Tibial artery (tissue), 4 donors: ENCODE data around the gene CHST8.

Experiments
- DNase-seq, 2 donors: peaks; one replicate each; pipeline ENCODE4 v3.0.0-alpha.2; 2019
- H3K27ac ChIP-seq, 2 donors: fragments of 200-600 bp; sonication (generic) in 1 of 2; 1 replicate in 1 of 2; 2 replicates in 1 of 2; pipeline ENCODE4 v1.5.1; 2018 to 2019; ENCODE audit warnings: mild to moderate bottlenecking in 1 of 2
- H3K27me3 ChIP-seq, 2 donors: fragments of 200-600 bp; sonication (generic) in 1 of 2; one replicate each; pipeline versions ENCODE4 v1.5.1 to v1.6.0; 2016 to 2019
- H3K36me3 ChIP-seq, 3 donors: fragments of 200-600 bp; sonication (generic) in 2 of 3; one replicate each; pipeline ENCODE4 v1.5.1; 2016 to 2019; ENCODE audit warnings: mild to moderate bottlenecking in 2 of 3
- H3K4me1 ChIP-seq, 4 donors: fragments of 200-600 bp; sonication (generic) in 2 of 4; 1 replicate in 3 of 4; 2 replicates in 1 of 4; pipeline ENCODE4 v1.5.1; 2016 to 2019
- H3K4me3 ChIP-seq, 2 donors: fragments of 200-600 bp; sonication (generic) in 1 of 2; 1 replicate in 1 of 2; 2 replicates in 1 of 2; pipeline ENCODE4 v1.5.1; 2018 to 2019; ENCODE audit warnings: mild to moderate bottlenecking in 2 of 2
- H3K9me3 ChIP-seq, 3 donors: fragments of 200-600 bp; sonication (generic) in 1 of 3; one replicate each; pipeline ENCODE4 v1.5.1; 2016 to 2019
- intact Hi-C: fragments of 100-400 bp; cut with DNase I; formaldehyde crosslinking; loops from one replicate; pipeline ENCODE4 v1.15.0; 2023; ENCODE audit warnings: low total_unique reads
- TF ChIP-seq, protein P1 (sequence below), 2 experiments: fragments of 200-600 bp in 1 of 2; fragments of 450-650 bp in 1 of 2; IDR thresholded peaks; one replicate each; pipeline ENCODE4 v1.5.1; 2017 to 2019; ENCODE audit warnings: antibody characterized with exemption in 2 of 2, mild to moderate bottlenecking in 1 of 2, moderate library complexity in 1 of 2

CHST8 gene

DNA sequence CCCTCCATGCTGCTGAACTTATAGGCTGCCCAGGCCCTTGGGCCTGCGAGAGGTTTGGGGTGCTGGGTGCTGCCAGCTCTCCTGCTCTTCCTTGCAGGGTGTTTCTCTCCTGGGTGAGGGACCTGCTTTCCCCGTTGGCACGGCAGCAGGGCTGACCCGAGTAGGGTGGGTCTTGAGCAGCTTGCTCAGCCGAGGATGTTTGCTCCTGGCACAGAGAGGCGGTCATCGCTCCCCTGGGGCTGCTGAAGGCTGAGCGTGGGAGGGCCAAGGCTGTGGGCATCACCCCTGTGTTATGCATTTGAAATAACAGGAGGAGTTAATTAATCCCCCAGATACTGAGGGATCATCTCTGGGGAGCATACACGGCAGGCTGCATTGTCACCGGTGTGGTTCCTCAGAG lies 180.2 kb downstream of the CHST8 start:
- Histone ChIP-seq H3K36me3 (peaks cover 5 to 62% (median 34%) of the 10 kb centered on the region in 3 donors), H3K4me3 (no peak overlapping the region), H3K27me3 (no peaks in the 10 kb centered on the region), H3K27ac (peak overlapping the region in 1 of 2 donors; percentile 45), H3K4me1 (peaks cover 0 to 53% (median 19%) of the 10 kb centered on the region in 4 donors), H3K9me3 (no peaks in the 10 kb centered on the region)
- intact Hi-C loops: no loop called here
- TF ChIP-seq, protein P1, sequence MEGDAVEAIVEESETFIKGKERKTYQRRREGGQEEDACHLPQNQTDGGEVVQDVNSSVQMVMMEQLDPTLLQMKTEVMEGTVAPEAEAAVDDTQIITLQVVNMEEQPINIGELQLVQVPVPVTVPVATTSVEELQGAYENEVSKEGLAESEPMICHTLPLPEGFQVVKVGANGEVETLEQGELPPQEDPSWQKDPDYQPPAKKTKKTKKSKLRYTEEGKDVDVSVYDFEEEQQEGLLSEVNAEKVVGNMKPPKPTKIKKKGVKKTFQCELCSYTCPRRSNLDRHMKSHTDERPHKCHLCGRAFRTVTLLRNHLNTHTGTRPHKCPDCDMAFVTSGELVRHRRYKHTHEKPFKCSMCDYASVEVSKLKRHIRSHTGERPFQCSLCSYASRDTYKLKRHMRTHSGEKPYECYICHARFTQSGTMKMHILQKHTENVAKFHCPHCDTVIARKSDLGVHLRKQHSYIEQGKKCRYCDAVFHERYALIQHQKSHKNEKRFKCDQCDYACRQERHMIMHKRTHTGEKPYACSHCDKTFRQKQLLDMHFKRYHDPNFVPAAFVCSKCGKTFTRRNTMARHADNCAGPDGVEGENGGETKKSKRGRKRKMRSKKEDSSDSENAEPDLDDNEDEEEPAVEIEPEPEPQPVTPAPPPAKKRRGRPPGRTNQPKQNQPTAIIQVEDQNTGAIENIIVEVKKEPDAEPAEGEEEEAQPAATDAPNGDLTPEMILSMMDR (IDR thresholded peaks at IDR 0.05): no peak
- DNase-seq: no peak

- intact Hi-C loops: no loop called here
- no peak overlapping the region for H3K4me3 ChIP-seq
- H3K4me1 ChIP-seq: peaks cover 0 to 53% (median 19%) of the 10 kb centered on the region in 4 donors
- H3K9me3 ChIP-seq: no peaks in the 10 kb centered on the region
- no peaks in the 10 kb centered on the region for H3K27me3 ChIP-seq
- peaks cover 9 to 70% (median 42%) of the 10 kb centered on the region in 3 donors for H3K36me3 ChIP-seq
- H3K27ac ChIP-seq: peak overlapping the region in 1 of 2 donors; percentile 77
- no peak for DNase-seq
- TF ChIP-seq, protein P1 (IDR thresholded peaks at IDR 0.05): no peak
Measured at GRCh38 chr19:33802801-33803200, 181.0 kb downstream of the CHST8 start.

GRCh38 chr19:33803383-33803782 lies 181.6 kb downstream of the CHST8 start:
- H3K36me3 ChIP-seq: peaks cover 9 to 76% (median 48%) of the 10 kb centered on the region in 3 donors
- H3K27ac ChIP-seq: peak overlapping the region; percentile 44 to 77

DNA sequence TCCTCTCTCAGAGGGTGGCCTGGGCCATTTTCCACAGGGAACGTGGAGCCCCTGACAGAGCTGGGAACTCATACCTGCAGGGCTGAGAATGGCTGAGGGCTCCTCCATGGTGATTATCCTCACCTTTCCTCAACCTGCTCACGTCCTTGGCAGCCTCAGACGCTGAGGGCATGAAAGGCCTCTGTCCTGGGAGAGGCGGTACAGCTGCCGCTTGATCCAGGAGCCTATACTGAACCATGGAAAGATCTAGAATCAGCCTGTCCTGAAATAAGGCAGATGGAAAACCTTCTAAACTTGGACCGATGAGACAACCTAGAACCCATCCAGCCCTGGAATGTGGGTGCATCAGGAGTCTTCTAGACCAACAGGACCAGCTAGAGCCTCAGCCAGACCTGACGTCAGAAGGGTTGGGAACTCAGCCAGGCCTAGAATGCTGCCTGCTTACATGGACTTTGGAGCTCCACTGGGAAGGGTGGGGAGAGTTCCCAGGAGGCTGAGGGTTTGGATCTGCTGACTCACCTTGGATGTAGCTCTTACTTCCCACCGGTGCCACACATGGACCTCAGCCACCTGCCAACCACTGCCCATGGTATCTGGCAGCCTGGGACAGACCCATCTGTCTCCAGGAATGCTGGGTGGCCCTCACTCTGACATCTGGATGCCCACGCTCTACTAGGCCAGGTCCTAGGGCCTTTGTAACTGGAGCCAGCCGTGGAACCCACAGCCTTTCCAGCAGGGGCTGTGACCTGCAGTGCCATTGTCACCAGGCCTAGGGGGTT lies 182.5 kb downstream of the CHST8 start:
- intact Hi-C loops: no loop called here
- Histone ChIP-seq H3K4me3 (no peak overlapping the region), H3K9me3 (no peaks in the 10 kb centered on the region), H3K36me3 (peaks cover 9 to 84% (median 56%) of the 10 kb centered on the region in 3 donors), H3K4me1 (peaks cover 0 to 46% (median 19%) of the 10 kb centered on the region in 4 donors), H3K27me3 (no peaks in the 10 kb centered on the region), H3K27ac (peak overlapping the region; percentile 44 to 77)
- DNase-seq: peak; percentile 55 to 89
- TF ChIP-seq, protein P1 (IDR thresholded peaks at IDR 0.05): no peak

More at GRCh38 chr19:33803383-33803782, 181.6 kb downstream of the CHST8 start:
- peaks cover 0 to 52% (median 19%) of the 10 kb centered on the region in 4 donors for H3K4me1 ChIP-seq
- H3K9me3 ChIP-seq: no peaks in the 10 kb centered on the region
- TF ChIP-seq, protein P1 (IDR thresholded peaks at IDR 0.05): no peak
- DNase-seq: no peak
- no peak overlapping the region for H3K4me3 ChIP-seq
- intact Hi-C loops: no loop called here
- no peaks in the 10 kb centered on the region for H3K27me3 ChIP-seq

DNA sequence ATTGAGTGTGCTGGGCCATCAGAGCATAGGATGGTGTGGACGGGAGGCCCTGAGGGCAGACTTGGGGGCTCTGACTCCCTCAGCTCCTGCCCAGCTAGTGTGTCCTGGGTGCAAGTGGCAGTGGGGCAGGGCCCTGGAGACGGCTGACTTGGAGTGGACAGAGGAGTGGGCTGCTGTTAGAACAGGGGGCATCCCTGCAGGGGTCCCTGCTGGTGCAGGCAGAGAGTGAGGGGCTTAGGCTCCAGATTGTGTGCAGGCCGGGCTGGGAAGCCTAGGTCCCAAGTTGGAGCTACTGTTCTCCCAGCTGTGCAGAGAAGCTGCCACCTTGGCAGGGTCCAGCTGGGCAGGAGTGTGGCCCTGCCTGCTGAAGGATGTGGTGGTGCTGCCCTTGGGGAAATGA lies 183.6 kb downstream of the CHST8 start:
- DNase-seq: no peak
- TF ChIP-seq, protein P1 (IDR thresholded peaks at IDR 0.05): no peak
- peaks cover 0 to 35% (median 19%) of the 10 kb centered on the region in 4 donors for H3K4me1 ChIP-seq
- H3K36me3 ChIP-seq: peaks cover 9 to 94% (median 60%) of the 10 kb centered on the region in 3 donors
- no peaks in the 10 kb centered on the region for H3K27me3 ChIP-seq
- no peaks in the 10 kb centered on the region for H3K9me3 ChIP-seq
- intact Hi-C loops: no loop called here
- H3K4me3 ChIP-seq: no peak overlapping the region
- no peak overlapping the region for H3K27ac ChIP-seq
